ENCODE measurements around the gene IQCM.
"Not testable (repeated sequence)": the region's sequence is repeated elsewhere in the genome, so short reads cannot be mapped to it uniquely, and the experiment has no call there.

Gene IQCM

GRCh38 chr4:149555146-149555545 is 260.5 kb downstream of the IQCM start:
- DNase-seq, result no peak

- DNase-seq, result no peak
Observed at GRCh38 chr4:149553959-149554520, 261.6 kb downstream of the IQCM start.

- DNase-seq, result no peak
Observed at GRCh38 chr4:149552601-149553000, 263.0 kb downstream of the IQCM start.

- no peak for DNase-seq
Observed at GRCh38 chr4:149549911-149550310, 265.7 kb downstream of the IQCM start.

- DNase-seq, result no peak
Observed at GRCh38 chr4:149534779-149535178, 280.9 kb downstream of the IQCM start.

GRCh38 chr4:149531861-149532260 is 283.8 kb downstream of the IQCM start:
- DNase-seq, result no peak

GRCh38 chr4:149523039-149523438 is 292.6 kb downstream of the IQCM start:
- no peak for DNase-seq

- DNase-seq, result no peak
Observed at GRCh38 chr4:149521611-149522425, 293.8 kb downstream of the IQCM start.

GRCh38 chr4:149518471-149518870 is 297.2 kb downstream of the IQCM start:
- no peak for DNase-seq

- no peak for DNase-seq
Observed at GRCh38 chr4:149513081-149513480, 302.6 kb downstream of the IQCM start.

GRCh38 chr4:149512501-149512900 is 303.1 kb downstream of the IQCM start:
- no peak for DNase-seq

- DNase-seq, result no peak
Observed at GRCh38 chr4:149511558-149512298, 303.9 kb downstream of the IQCM start.

- DNase-seq, result not testable (repeated sequence)
Observed at GRCh38 chr4:149507309-149507708, 308.3 kb downstream of the IQCM start.

- no peak for DNase-seq
Observed at GRCh38 chr4:149500806-149501205, 314.8 kb downstream of the IQCM start.

GRCh38 chr4:149499726-149500125 is 315.9 kb downstream of the IQCM start:
- DNase-seq, result no peak

- no peak for DNase-seq
Observed at GRCh38 chr4:149498246-149498645, 317.4 kb downstream of the IQCM start.

GRCh38 chr4:149493492-149493891 is 322.2 kb downstream of the IQCM start:
- DNase-seq, result no peak

- no peak for DNase-seq
Observed at GRCh38 chr4:149489321-149489720, 326.3 kb downstream of the IQCM start.

GRCh38 chr4:149486861-149487260 is 328.8 kb downstream of the IQCM start:
- no peak for DNase-seq

GRCh38 chr4:149468669-149469068 is 347.0 kb downstream of the IQCM start:
- not testable (repeated sequence) for DNase-seq

GRCh38 chr4:149466446-149466845 is 349.2 kb downstream of the IQCM start:
- DNase-seq, result no peak

- DNase-seq, result no peak
Observed at GRCh38 chr4:149465955-149466354, 349.7 kb downstream of the IQCM start.

- DNase-seq, result no peak
Observed at GRCh38 chr4:149443537-149443936, 372.1 kb downstream of the IQCM start.

- no peak for DNase-seq
Observed at GRCh38 chr4:149441338-149441737, 374.3 kb downstream of the IQCM start.
